Measurements from ENCODE around the gene RPTOR.
"Not testable (repeated sequence)": the region's sequence is repeated elsewhere in the genome, so short reads cannot be mapped to it uniquely, and the experiment has no call there.

Gene RPTOR

DNA sequence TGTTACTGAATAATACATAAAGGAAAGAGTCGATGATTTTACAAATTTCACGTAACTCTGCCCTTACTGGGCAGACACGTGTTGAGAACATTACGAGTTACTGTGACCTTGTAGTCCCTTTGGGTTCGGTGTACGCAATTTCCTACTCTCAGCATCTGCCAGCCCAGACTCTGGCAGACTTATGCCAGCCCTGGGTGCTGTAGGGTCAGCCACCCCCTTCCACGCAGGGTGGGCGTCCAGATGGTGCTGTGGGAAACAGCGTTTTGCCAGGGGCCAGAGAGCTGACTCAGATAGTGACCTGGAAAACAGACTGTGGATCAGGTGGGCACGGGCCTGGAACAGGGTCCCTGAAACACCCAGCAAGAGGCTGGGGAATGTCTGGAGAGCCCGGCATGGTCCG lies 148.9 kb downstream of the RPTOR start:
- no peak for DNase-seq (ENCODE audit: low read depth in 2 of 2)

DNA sequence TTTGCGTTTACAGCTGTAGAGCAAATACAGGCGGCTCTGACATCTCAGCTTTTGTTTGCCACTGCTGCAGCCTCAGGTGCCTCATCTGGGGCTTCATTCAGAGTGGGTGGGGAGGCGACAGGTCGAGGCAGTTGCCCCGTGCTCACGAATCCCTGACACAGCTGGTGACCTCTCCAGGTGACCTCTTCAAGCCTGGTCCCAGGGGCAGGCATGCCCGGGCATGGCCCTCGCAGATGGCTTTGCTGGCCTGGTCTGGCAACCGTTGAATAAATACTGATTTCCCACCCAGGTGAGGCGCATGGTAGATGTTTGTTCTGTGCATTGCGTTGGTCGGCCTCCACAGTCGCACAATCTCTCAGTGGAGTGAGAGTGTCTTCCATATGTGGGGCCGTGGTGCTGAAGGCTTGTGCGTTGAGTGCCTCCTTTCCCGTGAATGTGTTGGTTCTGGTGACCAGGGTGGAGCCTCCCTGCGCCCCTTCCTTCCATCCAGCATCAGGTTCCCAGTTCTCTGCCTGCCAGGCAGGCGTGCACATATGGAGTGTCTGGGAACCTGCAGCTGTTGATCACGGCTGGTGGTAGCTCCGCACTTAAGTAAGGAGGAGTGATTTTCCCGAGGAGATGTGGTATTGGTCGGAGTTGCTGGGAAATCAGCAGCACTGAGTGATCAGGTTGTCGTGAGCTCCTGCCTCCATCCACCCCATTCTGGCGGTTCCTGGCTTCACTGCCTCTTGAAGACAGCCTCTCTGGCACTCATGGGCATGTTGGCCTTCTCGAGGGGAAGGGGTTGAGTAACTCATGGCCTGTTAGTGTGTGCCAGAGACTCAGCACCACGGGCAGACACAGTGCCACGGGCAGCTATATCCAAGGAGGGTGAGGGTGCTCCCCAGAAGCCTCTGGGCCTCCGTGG lies 149.7 kb downstream of the RPTOR start:
- no peak for DNase-seq (ENCODE audit: low read depth in 2 of 2)

DNA sequence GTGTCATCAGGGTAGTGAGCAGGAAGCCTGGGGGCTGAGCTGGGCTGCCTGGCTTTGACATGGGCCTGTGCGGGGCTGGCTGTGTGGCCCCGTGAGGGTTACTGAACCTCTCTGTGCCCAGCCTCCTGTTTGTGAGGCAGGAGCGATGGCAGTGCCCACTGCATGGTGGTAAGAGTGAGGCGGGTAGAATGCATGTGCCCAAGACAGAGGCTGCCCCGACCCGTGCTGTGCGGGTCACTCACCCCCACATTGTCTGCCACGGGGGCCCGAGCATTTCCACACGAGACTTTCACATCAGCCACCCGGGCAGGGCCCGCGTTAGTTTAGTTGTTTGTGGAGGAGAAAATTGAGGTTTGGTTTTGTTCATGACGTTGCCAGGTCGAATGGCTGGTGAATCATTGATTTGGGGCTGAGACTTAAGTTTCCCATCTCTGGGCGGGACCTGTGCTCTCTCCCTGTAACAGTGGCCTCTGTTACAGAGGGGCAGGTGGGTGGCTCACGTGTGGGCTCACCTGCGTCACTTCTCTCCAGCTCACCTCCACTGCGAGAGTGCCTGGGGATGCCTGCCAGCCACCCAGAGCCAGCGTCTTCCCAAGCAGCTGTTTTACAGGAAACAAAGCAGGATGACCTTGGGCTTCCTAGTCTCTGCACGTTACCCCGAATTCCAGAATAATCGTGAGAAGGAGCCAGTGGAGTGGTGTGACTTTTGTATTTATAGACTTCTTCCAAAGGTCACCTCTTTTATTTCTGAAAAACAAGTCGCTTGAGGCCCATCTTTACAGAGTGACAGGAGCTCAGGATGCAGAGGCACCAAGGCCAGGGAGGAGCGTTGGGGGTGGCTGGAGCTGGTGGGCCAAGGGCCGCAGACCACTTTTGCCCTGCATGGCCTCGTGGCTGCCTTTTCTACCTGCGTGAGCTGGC lies 150.6 kb downstream of the RPTOR start:
- DNase-seq (ENCODE audit: low read depth in 2 of 2), result no peak

DNA sequence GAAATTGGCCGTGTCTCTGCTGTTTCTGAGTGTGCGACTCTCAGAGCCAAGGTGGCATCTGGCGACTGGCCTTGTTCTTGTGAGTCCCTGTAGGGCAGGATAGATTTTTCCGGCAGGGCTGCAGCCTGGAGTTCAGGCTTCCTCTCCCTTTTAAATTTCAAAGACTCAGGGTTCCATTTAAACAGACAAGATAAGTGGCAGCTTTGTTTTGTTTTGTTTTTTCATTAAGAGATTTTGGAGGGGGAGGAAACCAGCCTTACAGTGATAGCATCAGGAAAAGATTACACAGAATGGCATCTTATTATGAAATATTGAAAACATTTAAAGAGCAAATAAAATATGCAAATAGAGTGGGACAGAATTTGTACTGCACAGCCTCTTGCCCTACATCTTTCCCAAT lies 151.3 kb downstream of the RPTOR start:
- DNase-seq (ENCODE audit: low read depth in 2 of 2), result no peak

DNA sequence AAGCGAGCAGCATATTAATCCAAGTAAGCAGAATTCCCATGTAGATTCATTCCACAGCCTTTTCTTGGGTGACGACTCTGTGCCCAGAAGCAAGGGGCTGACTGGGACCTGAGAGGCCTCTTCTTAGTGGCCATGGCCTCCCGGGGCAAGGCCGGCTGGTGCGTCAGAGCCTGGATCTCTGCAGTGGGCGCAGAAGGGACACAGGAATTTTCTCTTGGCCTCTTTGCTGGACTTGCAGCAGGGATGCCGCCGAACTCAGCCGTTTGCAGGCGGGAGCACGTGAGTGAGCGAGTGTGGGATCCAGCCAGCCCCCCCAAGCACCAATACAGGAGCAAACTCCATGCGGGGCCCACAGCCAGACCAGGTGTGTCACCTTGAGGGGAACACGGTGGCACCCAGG lies 151.8 kb downstream of the RPTOR start:
- no peak for DNase-seq (ENCODE audit: low read depth in 2 of 2)

DNA sequence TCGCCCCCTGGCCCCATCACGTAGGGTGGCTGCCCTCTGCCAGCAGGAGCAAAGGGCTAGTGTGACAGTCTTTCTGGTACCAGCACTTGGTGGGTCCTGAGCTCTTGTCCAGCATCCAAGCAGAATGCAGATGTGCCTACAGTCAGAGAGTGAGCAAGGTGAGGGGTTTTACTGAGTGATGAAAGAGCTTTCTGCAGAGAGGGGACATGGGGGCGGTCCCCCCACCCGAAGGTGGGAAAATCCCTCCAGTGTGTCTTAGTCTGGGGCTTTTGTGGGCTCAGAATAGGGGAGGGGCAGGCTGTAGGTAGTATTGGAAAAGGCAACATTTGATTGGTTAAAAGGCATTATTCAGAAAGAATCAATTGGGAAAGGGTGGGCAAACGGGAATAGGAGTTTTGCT lies 152.3 kb downstream of the RPTOR start:
- DNase-seq (ENCODE audit: low read depth in 2 of 2), result no peak

DNA sequence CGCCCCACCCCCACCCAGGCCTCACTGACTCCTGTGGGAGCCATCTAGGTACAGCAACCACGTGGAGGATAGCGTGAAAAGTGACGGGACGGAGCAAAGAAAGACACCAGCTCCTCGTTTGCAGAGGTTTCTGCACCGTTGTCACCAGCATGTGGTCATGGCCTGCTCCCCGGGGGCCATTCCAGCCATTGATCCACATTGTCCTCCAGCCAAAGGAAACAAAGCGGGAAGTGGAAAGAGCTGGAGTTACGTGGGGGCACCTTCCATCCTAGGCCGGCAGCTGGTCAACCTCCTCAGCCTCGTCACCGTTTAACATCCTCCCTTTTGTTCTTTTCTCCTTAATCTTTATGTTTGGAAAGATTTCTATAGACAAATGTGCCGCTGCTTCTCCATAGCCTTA lies 153.7 kb downstream of the RPTOR start:
- no peak for DNase-seq (ENCODE audit: low read depth in 2 of 2)

DNA sequence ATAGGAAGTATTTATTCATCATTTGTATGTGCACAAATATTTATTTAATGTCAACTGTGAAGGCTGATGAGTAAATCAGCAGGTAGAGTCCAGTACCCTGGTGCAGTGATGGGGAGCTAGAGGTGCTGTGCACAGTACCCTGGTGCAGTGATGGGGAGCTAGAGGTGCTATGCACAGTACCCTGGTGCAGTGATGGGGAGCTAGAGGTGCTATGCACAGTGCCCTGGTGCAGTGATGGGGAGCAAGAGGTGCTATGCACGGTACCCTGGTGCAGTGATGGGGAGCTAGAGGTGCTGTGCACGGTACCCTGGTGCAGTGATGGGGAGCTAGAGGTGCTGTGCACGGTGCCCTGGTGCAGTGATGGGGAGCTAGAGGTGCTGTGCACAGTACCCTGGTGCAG lies 154.6 kb downstream of the RPTOR start:
- DNase-seq (ENCODE audit: low read depth in 2 of 2), result not testable (repeated sequence)

DNA sequence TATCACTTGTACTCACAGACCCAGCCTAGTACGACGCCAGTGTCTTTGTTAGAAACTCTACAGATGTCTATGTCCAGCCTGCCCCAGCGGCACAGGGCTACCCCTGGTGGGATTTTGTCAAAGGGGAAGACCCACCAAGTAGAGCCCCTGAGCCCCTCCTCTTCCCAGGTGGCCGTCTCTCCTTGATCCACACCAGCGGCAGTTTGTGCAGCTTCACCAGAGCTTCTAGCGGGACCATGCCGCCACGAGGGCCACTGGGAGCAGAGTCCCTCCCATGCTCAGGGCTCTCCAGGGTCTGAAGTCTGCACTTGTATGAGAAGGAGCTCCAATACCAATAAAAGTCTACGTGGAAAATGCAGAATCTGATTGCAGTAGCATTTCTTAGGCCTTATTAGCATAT lies 157.1 kb downstream of the RPTOR start:
- no peak for DNase-seq (ENCODE audit: low read depth in 2 of 2)

DNA sequence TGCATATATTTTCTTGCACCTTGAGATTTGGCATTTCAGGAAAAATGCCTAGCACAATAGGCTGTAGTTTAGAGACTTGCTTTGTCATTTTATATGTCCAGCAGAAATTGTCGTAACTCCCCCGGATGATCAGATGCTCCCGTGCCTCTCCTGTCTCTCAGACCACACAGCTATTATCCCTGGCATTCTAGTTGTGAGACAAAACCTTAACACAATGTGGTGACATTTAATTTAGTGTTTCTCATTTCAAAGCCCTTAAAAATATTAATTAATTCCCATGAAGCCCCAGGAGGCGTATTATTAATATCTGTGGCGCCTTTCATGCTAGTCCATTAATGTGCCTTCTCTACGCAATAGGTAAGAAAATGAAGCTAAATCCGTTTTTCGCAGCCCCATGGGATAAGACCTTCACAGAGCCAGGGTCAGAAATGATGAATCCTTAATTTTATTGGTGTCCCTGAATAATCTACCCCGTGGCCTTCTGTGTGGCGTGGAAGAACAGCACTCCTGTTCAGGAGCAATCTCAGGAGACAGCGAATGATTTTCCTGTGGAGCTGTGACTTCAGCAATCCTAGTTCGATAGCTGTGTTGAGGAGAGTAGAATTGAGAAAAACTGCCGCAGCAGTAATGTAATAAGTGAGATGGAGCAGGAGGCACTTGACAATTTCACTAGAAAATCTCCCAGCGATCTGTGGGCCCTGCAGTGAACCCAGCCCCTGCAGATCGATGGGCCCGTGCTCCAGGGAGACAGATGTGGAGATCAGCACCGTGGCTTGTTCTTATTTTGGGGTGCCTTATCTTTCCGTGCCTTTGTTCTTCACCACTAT lies 157.9 kb downstream of the RPTOR start:
- no peak for DNase-seq (ENCODE audit: low read depth in 2 of 2)

DNA sequence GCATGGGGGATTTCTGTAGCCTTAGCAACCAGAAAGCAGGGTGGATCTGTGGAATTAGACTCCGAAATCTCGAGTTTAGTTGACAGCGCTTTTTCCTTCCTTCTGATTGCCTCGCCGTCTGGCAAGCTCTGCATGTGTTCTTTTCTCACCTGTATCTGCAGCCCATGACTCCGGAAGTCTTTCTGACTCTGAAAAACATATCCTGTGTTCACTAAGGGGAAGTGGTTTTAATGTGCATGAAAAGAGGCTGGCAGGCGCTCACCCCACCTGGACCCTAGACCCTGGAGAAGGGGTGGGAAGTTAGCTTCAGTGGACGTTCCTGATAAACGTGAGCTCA lies 158.5 kb downstream of the RPTOR start:
- no peak for DNase-seq (ENCODE audit: low read depth in 2 of 2)

DNA sequence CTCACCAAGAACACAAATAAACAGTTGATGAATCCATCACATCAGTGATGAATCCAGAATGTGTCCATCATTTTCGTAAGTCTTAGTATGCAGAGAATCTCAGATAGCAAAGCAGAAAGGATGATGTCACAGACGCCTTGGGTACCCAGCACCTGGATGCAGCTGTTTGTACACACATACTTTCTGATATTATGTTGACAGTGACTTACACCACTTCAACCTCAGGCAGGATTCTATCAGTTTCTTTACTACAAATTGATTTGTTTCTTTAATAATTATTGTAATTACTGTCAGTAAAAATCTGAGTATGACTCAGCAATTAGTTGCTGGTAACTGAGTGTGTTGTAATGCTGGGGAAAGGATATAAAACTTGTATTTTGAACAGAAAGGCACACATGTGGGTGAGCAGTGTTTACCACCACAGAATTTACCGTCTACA lies 159.8 kb downstream of the RPTOR start:
- no peak for DNase-seq (ENCODE audit: low read depth in 2 of 2)

DNA sequence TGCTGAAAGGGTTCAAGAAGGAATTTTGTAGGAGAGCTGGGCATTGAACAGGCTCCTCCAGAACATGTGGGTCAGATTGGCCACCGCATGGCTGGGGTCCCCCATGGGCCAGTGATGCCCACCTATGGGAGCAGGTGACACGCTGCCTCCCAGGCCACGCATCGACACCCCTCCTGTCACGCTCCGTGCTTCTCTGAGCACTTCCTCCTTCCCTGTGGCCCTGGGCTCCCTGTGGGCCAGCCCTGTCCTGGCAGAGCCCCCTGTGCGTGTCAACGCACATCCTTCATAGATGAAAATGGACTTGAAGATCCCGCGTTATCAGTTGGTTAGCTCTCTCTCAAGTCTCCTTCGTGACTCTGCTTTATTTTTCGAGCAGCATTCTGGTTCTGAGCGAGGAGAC lies 160.3 kb downstream of the RPTOR start:
- DNase-seq (ENCODE audit: low read depth in 2 of 2), result no peak

DNA sequence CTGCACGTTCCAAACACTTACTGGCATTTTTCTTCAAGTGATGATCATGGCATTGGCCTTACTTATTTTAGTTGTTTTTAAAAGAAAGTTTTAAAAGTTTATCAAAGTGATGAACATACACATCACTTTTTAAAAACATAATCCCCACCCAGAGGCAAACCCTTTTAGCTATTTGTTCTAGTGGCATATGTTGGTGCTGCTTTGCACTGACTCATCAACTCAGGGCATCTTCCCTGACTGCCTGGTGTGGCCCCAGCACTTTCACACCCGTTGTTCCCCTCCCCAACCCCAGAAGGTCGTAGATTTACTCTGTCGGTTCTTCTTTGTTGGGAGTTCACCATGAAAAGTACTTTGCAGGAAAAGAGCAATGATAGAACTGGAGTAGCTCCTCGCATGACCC lies 161.3 kb downstream of the RPTOR start:
- no peak for DNase-seq (ENCODE audit: low read depth in 2 of 2)

DNA sequence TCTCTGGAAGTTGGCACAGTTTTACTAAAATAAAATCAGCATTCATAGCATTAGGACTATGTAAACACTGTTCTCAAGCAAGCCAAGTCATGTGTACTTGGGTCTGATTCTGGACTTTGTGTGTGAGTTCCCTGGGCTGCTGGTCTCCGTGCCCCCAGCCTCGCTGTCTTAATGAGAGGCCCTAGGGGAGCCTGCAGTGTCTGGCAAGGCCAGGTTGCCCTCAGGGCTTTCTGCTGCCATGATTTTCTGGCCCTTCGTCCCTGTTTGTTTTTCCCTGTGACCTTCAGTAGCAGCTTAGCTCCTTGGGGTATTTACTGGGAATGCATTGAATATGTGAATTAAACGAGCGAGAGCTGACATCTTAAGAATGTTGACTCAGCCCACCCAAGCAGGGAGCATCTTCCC lies 161.8 kb downstream of the RPTOR start:
- DNase-seq (ENCODE audit: low read depth in 2 of 2), result no peak

DNA sequence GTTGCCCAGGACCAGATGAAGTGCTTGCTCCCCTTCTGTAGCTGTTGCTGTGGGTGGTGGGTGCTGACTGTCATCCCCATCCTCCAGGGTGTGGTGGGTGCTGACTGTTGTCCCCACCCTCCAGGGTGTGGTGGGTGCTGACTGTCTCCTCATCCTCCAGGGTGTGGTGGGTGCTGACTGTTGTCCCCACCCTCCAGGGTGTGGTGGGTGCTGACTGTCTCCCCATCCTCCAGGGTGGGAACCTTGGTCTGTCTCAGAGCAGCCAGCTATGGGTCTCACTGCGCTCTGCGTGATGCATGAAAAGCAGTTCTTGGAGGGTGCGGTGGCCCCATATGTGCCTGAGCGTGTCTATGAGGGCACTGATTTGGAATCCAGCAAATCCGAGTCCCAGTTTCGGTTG lies 163.8 kb downstream of the RPTOR start:
- no peak for DNase-seq (ENCODE audit: low read depth in 2 of 2)

DNA sequence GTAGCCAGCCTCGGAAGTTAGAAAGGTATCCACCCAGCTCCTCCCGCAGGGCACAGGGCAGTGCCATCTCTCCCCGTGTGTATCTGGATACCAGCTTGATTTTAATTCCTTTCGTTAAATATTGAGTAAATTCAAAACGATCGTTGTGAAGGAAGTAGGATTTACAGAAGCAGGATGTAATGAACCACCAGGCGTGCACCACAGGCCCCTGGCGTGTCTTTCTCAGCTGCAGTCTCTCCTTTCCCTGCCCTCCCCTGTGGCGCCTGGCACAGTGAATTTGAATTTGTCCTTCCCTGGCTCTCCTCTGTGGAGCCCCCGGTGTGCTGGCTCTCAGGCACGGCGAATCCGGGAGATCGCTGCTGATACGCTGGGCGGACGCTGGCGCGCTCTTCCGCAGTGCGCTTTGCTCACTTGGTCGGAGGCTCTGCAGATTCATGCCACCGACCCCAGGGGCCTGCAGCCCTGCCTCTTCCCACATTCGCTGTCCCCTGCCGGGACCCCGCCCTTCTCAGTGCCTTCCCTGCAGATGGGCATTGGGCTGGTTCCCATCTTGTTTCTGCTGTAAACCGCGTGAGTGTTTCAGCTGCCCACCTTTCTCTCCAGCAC lies 164.6 kb downstream of the RPTOR start:
- DNase-seq (ENCODE audit: low read depth in 2 of 2), result no peak

DNA sequence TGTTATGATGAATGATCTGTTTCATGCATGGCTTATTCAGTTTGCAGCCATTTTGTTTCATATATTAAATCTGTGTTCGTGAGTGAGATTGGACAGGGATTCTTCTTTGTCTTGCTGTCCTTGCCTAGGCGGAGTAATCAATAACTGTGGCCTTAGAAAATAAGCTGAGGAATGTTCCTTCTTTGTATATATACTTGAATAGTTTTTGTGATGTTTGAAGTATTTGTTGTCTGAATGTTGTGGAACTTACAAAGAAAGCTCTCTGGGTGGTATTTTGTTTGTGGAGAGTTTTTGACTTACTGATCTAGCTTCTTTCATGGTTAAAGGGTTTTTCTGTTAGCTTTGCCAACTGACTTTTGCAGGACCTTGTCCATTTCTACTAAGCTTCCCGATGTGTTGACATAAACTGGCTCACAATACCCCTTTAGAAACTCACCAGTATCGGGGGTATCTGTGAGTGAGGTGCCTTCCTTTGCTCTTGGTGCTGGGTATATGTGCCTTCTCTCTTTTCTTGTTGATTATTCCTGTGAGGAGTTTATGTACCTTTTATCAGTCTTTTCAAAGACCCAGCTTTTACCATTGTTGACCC lies 166.2 kb downstream of the RPTOR start:
- no peak for DNase-seq (ENCODE audit: low read depth in 2 of 2)

DNA sequence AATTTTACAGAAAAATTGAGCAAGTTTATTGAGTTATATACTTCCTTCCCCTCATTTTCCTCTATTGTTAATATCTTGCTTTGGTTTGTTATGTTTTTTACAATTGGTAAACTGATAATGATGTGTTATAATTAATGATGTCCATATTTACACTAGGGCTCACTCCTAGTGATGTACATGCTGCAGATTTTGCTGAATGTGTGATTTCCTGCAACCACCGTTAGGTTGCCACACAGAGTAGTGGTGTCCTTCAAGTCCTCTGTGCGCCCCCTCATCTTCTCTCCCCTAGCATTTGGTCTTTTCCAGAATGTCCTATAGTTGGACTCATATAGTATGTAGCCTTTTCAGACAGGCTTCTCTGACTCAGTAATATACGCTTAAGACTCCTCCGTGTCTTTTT lies 167.5 kb downstream of the RPTOR start:
- no peak for DNase-seq (ENCODE audit: low read depth in 2 of 2)

DNA sequence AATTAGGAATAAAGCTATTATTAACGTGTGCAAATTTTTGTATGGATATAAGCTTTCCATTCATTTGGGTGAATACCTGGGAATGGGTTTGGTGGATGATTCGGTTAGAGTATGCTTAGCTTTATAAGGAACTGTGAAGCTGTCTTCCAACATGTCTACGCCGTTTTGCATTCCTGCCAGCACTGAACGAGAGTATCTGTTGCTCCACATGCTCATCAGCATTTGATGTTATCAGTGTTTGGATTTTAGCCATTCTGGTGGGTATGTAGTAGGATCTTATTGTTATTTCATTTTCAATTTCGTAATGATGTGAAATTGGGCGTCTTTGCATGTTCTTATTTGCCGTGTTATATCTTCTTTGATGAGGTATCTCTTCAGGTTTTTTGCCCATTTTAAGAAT lies 168.0 kb downstream of the RPTOR start:
- DNase-seq (ENCODE audit: low read depth in 2 of 2), result no peak

All from fibroblast of skin of left quadriceps (primary cell).